ENCODE data around the gene MAP2K1.

MAP2K1 gene

GRCh38 chr15:66394915-66395314 is 8.2 kb downstream of the MAP2K1 start:
- in situ Hi-C loops (cut with MboI; ENCODE audit: low sequenced_read_pairs, unreplicated experiment): no loop called here
- TF ChIP-seq, protein P1, sequence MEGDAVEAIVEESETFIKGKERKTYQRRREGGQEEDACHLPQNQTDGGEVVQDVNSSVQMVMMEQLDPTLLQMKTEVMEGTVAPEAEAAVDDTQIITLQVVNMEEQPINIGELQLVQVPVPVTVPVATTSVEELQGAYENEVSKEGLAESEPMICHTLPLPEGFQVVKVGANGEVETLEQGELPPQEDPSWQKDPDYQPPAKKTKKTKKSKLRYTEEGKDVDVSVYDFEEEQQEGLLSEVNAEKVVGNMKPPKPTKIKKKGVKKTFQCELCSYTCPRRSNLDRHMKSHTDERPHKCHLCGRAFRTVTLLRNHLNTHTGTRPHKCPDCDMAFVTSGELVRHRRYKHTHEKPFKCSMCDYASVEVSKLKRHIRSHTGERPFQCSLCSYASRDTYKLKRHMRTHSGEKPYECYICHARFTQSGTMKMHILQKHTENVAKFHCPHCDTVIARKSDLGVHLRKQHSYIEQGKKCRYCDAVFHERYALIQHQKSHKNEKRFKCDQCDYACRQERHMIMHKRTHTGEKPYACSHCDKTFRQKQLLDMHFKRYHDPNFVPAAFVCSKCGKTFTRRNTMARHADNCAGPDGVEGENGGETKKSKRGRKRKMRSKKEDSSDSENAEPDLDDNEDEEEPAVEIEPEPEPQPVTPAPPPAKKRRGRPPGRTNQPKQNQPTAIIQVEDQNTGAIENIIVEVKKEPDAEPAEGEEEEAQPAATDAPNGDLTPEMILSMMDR (IDR thresholded peaks at IDR 0.05; ENCODE audit: borderline replicate concordance, control extremely low read depth, extremely low read depth, insufficient read depth, missing control alignments): no peak

DNA sequence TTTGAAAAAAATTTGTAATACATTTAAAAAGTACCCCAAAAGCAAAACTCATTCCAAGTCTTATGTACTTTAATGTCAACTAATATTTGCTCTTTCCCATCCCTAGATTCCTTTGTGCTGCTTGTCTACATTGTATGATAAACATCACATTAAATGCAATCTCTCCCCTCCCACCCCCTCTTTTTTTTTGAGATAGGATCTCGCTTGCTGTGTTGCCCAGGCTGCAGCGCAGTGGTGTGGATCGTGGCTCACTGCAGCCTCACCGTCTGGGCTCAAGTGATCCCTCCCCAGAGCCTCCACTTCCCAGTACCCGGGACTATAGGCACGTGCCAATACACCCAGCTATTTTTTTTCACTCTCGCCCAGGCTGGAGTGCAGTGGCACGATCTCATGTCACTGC is 12.6 kb downstream of the MAP2K1 start:
- TF ChIP-seq, protein P1 (IDR thresholded peaks at IDR 0.05; ENCODE audit: borderline replicate concordance, control extremely low read depth, extremely low read depth, insufficient read depth, missing control alignments): no peak
- no peak for DNase-seq (ENCODE audit: low spot score)
- in situ Hi-C loops (cut with MboI; ENCODE audit: low sequenced_read_pairs, unreplicated experiment): no loop called here

More at GRCh38 chr15:66394915-66395314, 8.2 kb downstream of the MAP2K1 start:
- no peak for DNase-seq (ENCODE audit: low spot score)

DNA sequence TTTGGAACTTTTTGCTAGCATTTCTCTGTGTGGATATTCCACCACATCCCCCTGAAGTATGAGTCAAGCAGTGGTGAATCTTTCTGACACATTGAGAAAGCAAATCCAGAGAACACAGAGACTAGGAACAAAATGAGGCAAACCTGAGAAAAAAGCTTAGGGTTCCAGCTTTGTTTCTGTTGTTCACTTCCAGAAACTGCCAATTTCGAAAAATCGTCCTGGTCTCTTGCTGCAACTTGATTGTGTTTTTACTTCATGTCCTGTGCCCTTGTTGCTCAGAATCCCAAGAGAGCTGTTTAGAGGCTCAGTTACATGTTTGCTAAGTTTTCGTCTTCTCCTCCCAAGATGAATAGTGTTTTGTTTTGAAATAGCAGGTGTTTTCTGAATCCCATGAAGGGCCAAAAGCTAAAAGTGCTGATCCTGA is 13.7 kb downstream of the MAP2K1 start:
- TF ChIP-seq, protein P1 (IDR thresholded peaks at IDR 0.05; ENCODE audit: borderline replicate concordance, control extremely low read depth, extremely low read depth, insufficient read depth, missing control alignments): no peak
- DNase-seq (ENCODE audit: low spot score): no peak
- in situ Hi-C loops (cut with MboI; ENCODE audit: low sequenced_read_pairs, unreplicated experiment): no loop called here

GRCh38 chr15:66401130-66402021 is 14.7 kb downstream of the MAP2K1 start:
- in situ Hi-C loops (cut with MboI; ENCODE audit: low sequenced_read_pairs, unreplicated experiment): no loop called here
- DNase-seq (ENCODE audit: low spot score): no peak
- TF ChIP-seq, protein P1 (IDR thresholded peaks at IDR 0.05; ENCODE audit: borderline replicate concordance, control extremely low read depth, extremely low read depth, insufficient read depth, missing control alignments): no peak

DNA sequence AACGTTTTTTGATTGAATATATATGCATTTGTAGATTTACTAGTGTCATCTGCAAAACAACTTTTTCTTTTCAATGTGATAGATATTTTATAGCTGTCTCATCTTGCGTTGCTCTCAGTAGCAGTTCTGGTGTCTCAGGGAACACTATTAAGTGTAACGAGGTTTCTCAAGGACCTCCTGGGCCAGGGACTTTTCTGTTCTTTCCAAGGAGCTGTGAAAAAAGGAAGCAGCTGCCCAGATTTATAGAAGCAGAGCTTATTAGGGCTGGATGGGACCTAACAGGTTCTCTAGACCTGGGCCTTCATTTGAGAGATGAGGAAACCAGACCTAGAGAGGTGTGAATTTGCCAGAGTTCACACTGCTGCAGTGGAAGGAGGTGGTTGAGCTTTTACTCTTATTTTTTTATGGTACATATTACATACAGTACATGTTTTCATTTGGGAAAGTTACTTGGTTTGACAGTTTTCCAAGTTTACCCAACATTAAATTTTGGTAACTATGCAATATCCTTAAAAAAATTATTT is 16.1 kb downstream of the MAP2K1 start:
- DNase-seq (ENCODE audit: low spot score): no peak
- TF ChIP-seq, protein P1 (IDR thresholded peaks at IDR 0.05; ENCODE audit: borderline replicate concordance, control extremely low read depth, extremely low read depth, insufficient read depth, missing control alignments): no peak
- in situ Hi-C loops (cut with MboI; ENCODE audit: low sequenced_read_pairs, unreplicated experiment): no loop called here

GRCh38 chr15:66403323-66403722 is 16.6 kb downstream of the MAP2K1 start:
- TF ChIP-seq, protein P1 (IDR thresholded peaks at IDR 0.05; ENCODE audit: borderline replicate concordance, control extremely low read depth, extremely low read depth, insufficient read depth, missing control alignments): no peak
- DNase-seq (ENCODE audit: low spot score): no peak
- in situ Hi-C loops (cut with MboI; ENCODE audit: low sequenced_read_pairs, unreplicated experiment): no loop called here

All from GM13976 (cell line).